ENCODE measurements around the gene SNX13.

DNA sequence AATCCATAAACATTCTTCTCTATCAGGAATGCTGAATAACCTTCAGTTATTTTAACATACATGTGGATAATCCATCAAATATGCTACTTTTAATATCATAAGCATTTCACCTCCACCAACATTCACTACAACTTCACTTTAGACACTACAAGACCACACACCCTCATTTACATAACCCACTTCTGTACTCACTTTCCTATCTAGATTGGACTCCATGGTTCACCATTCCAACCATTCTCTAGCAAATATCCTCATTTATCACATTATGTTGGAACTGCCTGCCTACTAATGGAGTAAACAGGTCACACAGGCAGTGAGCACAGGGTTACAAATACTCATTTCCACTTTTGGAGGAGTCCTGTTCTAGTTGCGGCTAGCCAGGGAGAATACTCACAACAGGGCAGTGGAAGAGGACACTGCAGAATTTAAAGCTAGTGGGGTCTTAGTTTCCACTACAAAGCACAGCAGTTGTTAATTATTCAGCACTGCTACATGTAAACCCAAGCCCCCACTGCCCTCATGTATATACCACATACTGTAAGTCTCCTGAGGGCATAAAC, 18.4 kb downstream of the SNX13 start:
- TF ChIP-seq POLR2A (IDR thresholded peaks at IDR 0.05): no peak
- TF ChIP-seq, protein P1, sequence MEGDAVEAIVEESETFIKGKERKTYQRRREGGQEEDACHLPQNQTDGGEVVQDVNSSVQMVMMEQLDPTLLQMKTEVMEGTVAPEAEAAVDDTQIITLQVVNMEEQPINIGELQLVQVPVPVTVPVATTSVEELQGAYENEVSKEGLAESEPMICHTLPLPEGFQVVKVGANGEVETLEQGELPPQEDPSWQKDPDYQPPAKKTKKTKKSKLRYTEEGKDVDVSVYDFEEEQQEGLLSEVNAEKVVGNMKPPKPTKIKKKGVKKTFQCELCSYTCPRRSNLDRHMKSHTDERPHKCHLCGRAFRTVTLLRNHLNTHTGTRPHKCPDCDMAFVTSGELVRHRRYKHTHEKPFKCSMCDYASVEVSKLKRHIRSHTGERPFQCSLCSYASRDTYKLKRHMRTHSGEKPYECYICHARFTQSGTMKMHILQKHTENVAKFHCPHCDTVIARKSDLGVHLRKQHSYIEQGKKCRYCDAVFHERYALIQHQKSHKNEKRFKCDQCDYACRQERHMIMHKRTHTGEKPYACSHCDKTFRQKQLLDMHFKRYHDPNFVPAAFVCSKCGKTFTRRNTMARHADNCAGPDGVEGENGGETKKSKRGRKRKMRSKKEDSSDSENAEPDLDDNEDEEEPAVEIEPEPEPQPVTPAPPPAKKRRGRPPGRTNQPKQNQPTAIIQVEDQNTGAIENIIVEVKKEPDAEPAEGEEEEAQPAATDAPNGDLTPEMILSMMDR (IDR thresholded peaks at IDR 0.05 in 4 of 5, conservative IDR thresholded peaks at IDR 0.05 in 1 of 5): no peak
